HL-60 (cell line): ENCODE data around the gene CCDC192.

Source experiments
- CTCF ChIP-seq: IDR thresholded peaks from one replicate; pipeline ENCODE4 v1.5.1; 2011; ENCODE audit warnings: low read length, control low read depth, inconsistent platforms; ENCODE audit not compliant: insufficient read depth
- POLR2AphosphoS5 ChIP-seq: IDR thresholded peaks from 2 replicates; pipeline ENCODE4 v1.6.1; 2012; ENCODE audit warnings: low read depth
- REST ChIP-seq: IDR thresholded peaks from 2 replicates; pipeline ENCODE4 v1.6.1; 2012; ENCODE audit warnings: low read depth; ENCODE audit not compliant: insufficient replicate concordance
- SPI1 ChIP-seq: IDR thresholded peaks from 2 replicates; pipeline ENCODE4 v1.6.1; 2012; ENCODE audit warnings: low read depth, mild to moderate bottlenecking, borderline replicate concordance

DNA sequence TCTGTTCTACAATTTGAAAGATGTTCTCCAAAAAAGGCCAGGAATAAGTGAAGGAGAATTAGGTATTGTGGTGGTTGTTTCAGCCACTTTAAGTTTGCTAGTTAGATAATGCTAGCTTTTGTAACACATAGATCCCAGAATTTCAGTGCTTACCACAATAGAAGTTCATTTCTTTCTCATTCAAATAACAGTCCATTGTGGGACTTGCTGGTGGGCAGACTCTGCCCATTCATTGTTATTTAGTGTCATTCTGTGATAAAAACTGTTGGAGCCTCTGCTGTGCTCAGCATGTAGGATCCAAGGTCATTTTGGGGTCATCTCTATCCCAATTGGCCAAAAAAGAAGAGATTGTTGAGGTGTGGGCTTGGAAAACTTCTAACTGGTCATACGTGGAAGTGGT, 106.8 kb downstream of the CCDC192 start:
- no peak for TF ChIP-seq CTCF
- no peak for TF ChIP-seq POLR2AphosphoS5
- no peak for TF ChIP-seq SPI1
- TF ChIP-seq REST, result no peak
